PFSK-1 (cell line): ENCODE data around the gene NR3C1.

Source experiments
- FOXP2 ChIP-seq: optimal IDR thresholded peaks from 2 replicates; pipeline ENCODE3; 2011; ENCODE audit warnings: borderline replicate concordance, control low read depth, inconsistent platforms; ENCODE audit not compliant: insufficient read depth; ENCODE audit errors: extremely low read length, extremely low read depth
- POLR2AphosphoS5 ChIP-seq: IDR thresholded peaks from 2 replicates; pipeline ENCODE4 v1.6.1; 2012; ENCODE audit warnings: low read depth, mild to moderate bottlenecking, control low read depth, low read length, moderate library complexity
- SIN3A ChIP-seq: IDR thresholded peaks from 2 replicates; pipeline ENCODE4 v1.6.1; 2012; ENCODE audit warnings: mild to moderate bottlenecking, low read length, moderate library complexity, borderline replicate concordance; ENCODE audit not compliant: insufficient read depth
- TAF1 ChIP-seq: IDR thresholded peaks from 2 replicates; pipeline ENCODE4 v1.6.1; 2012; ENCODE audit warnings: low read length, control low read depth, borderline replicate concordance; ENCODE audit not compliant: insufficient read depth
- TF ChIP-seq, protein P1 (sequence below), 2 experiments: IDR thresholded peaks; 2 replicates each; pipeline versions ENCODE4 v1.6.1 to v1.8.0; 2011 to 2012; ENCODE audit warnings: low read depth in 2 of 2, low read length in 2 of 2, control low read depth in 1 of 2, inconsistent platforms in 1 of 2, mild to moderate bottlenecking in 1 of 2, moderate library complexity in 1 of 2; ENCODE audit not compliant: insufficient read depth in 1 of 2

GRCh38 chr5:143342607-143343006 is 60.9 kb downstream of the NR3C1 start:
- TF ChIP-seq, protein P1, sequence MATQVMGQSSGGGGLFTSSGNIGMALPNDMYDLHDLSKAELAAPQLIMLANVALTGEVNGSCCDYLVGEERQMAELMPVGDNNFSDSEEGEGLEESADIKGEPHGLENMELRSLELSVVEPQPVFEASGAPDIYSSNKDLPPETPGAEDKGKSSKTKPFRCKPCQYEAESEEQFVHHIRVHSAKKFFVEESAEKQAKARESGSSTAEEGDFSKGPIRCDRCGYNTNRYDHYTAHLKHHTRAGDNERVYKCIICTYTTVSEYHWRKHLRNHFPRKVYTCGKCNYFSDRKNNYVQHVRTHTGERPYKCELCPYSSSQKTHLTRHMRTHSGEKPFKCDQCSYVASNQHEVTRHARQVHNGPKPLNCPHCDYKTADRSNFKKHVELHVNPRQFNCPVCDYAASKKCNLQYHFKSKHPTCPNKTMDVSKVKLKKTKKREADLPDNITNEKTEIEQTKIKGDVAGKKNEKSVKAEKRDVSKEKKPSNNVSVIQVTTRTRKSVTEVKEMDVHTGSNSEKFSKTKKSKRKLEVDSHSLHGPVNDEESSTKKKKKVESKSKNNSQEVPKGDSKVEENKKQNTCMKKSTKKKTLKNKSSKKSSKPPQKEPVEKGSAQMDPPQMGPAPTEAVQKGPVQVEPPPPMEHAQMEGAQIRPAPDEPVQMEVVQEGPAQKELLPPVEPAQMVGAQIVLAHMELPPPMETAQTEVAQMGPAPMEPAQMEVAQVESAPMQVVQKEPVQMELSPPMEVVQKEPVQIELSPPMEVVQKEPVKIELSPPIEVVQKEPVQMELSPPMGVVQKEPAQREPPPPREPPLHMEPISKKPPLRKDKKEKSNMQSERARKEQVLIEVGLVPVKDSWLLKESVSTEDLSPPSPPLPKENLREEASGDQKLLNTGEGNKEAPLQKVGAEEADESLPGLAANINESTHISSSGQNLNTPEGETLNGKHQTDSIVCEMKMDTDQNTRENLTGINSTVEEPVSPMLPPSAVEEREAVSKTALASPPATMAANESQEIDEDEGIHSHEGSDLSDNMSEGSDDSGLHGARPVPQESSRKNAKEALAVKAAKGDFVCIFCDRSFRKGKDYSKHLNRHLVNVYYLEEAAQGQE (IDR thresholded peaks at IDR 0.05; ENCODE audit: insufficient read depth in 1 of 2, low read depth in 2 of 2, low read length in 2 of 2), result no peak
- no peak for TF ChIP-seq TAF1
- no peak for TF ChIP-seq POLR2AphosphoS5
- no peak for TF ChIP-seq SIN3A
- no peak for TF ChIP-seq FOXP2
